ENCODE results near the gene SORCS2.
"Not testable (repeated sequence)": the region's sequence is repeated elsewhere in the genome, so short reads cannot be mapped to it uniquely, and the experiment has no call there.

Gene SORCS2

GRCh38 chr4:7600247-7600646 is 407.9 kb downstream of the SORCS2 start:
- peaks cover 3% of the 10 kb centered on the region for H3K4me1 ChIP-seq (ENCODE audit: insufficient read depth, insufficient read length)
- TF ChIP-seq ZNF274 (IDR thresholded peaks at IDR 0.05; ENCODE audit: low read depth, low read length) (no peak), YY1 (IDR thresholded peaks at IDR 0.05; ENCODE audit: insufficient read depth, insufficient read length) (no peak), SUZ12 (IDR thresholded peaks at IDR 0.05; ENCODE audit: extremely low read depth, insufficient read depth, insufficient read length) (no peak)
- no peaks in the 10 kb centered on the region for H3K27me3 ChIP-seq (ENCODE audit: insufficient read depth, insufficient read length)
- no peak overlapping the region for H3K9ac ChIP-seq (ENCODE audit: insufficient read length, low read depth)
- H3K4me3 ChIP-seq (ENCODE audit: insufficient read length, low read depth), result no peak overlapping the region
- H3K9me3 ChIP-seq (ENCODE audit: insufficient read depth, low read length), result peaks cover 21% of the 10 kb centered on the region; the same call in 1 of the 2 replicates
- H3K36me3 ChIP-seq (ENCODE audit: insufficient read depth, insufficient read length, low read length), result no peaks in the 10 kb centered on the region
- no peak for DNase-seq (ENCODE audit: low read depth, low spot score)

GRCh38 chr4:7602166-7602565 is 409.8 kb downstream of the SORCS2 start:
- not testable (repeated sequence) for H3K9ac ChIP-seq (ENCODE audit: insufficient read length, low read depth); DNase-seq (ENCODE audit: low read depth, low spot score); H3K4me3 ChIP-seq (ENCODE audit: insufficient read length, low read depth); H3K4me1 ChIP-seq (ENCODE audit: insufficient read depth, insufficient read length); H3K27me3 ChIP-seq (ENCODE audit: insufficient read depth, insufficient read length); H3K36me3 ChIP-seq (ENCODE audit: insufficient read depth, insufficient read length, low read length)
- H3K9me3 ChIP-seq (ENCODE audit: insufficient read depth, low read length), result peaks cover 21% of the 10 kb centered on the region; the same call in 1 of the 2 replicates

GRCh38 chr4:7607156-7607910 is 415.0 kb downstream of the SORCS2 start:
- no peak for TF ChIP-seq ZNF274 (IDR thresholded peaks at IDR 0.05; ENCODE audit: low read depth, low read length)
- no peak for TF ChIP-seq SUZ12 (IDR thresholded peaks at IDR 0.05; ENCODE audit: extremely low read depth, insufficient read depth, insufficient read length)
- no peak for TF ChIP-seq YY1 (IDR thresholded peaks at IDR 0.05; ENCODE audit: insufficient read depth, insufficient read length)
- peaks cover 21% of the 10 kb centered on the region; the same call in 1 of the 2 replicates for H3K9me3 ChIP-seq (ENCODE audit: insufficient read depth, low read length)
- no peak overlapping the region for H3K4me3 ChIP-seq (ENCODE audit: insufficient read length, low read depth)
- H3K4me1 ChIP-seq (ENCODE audit: insufficient read depth, insufficient read length), result no peaks in the 10 kb centered on the region
- no peak overlapping the region for H3K9ac ChIP-seq (ENCODE audit: insufficient read length, low read depth)
- no peaks in the 10 kb centered on the region for H3K36me3 ChIP-seq (ENCODE audit: insufficient read depth, insufficient read length, low read length)
- no peak for DNase-seq (ENCODE audit: low read depth, low spot score)
- H3K27me3 ChIP-seq (ENCODE audit: insufficient read depth, insufficient read length), result no peaks in the 10 kb centered on the region

- DNase-seq (ENCODE audit: low read depth, low spot score), result no peak
- TF ChIP-seq SUZ12 (IDR thresholded peaks at IDR 0.05; ENCODE audit: extremely low read depth, insufficient read depth, insufficient read length), result no peak
- TF ChIP-seq YY1 (IDR thresholded peaks at IDR 0.05; ENCODE audit: insufficient read depth, insufficient read length), result no peak
- TF ChIP-seq ZNF274 (IDR thresholded peaks at IDR 0.05; ENCODE audit: low read depth, low read length), result no peak
- Histone ChIP-seq H3K27me3 (ENCODE audit: insufficient read depth, insufficient read length) (no peaks in the 10 kb centered on the region), H3K4me3 (ENCODE audit: insufficient read length, low read depth) (no peak overlapping the region), H3K4me1 (ENCODE audit: insufficient read depth, insufficient read length) (no peaks in the 10 kb centered on the region), H3K9ac (ENCODE audit: insufficient read length, low read depth) (no peak overlapping the region), H3K36me3 (ENCODE audit: insufficient read depth, insufficient read length, low read length) (no peaks in the 10 kb centered on the region), H3K9me3 (ENCODE audit: insufficient read depth, low read length) (peaks cover 17% of the 10 kb centered on the region; the same call in 1 of the 2 replicates)
Measured at GRCh38 chr4:7608046-7608445, 415.7 kb downstream of the SORCS2 start.

- no peak overlapping the region for H3K4me3 ChIP-seq (ENCODE audit: insufficient read length, low read depth)
- no peaks in the 10 kb centered on the region for H3K4me1 ChIP-seq (ENCODE audit: insufficient read depth, insufficient read length)
- no peak for DNase-seq (ENCODE audit: low read depth, low spot score)
- H3K27me3 ChIP-seq (ENCODE audit: insufficient read depth, insufficient read length), result no peaks in the 10 kb centered on the region
- no peak overlapping the region for H3K9ac ChIP-seq (ENCODE audit: insufficient read length, low read depth)
- TF ChIP-seq ZNF274 (IDR thresholded peaks at IDR 0.05; ENCODE audit: low read depth, low read length), result no peak
- TF ChIP-seq YY1 (IDR thresholded peaks at IDR 0.05; ENCODE audit: insufficient read depth, insufficient read length), result no peak
- no peak for TF ChIP-seq SUZ12 (IDR thresholded peaks at IDR 0.05; ENCODE audit: extremely low read depth, insufficient read depth, insufficient read length)
- H3K9me3 ChIP-seq (ENCODE audit: insufficient read depth, low read length), result peaks cover 6% of the 10 kb centered on the region; the same call in 1 of the 2 replicates
- no peaks in the 10 kb centered on the region for H3K36me3 ChIP-seq (ENCODE audit: insufficient read depth, insufficient read length, low read length)
Measured at GRCh38 chr4:7609316-7609715, 417.0 kb downstream of the SORCS2 start.

- no peak for DNase-seq (ENCODE audit: low read depth, low spot score)
- TF ChIP-seq YY1 (IDR thresholded peaks at IDR 0.05; ENCODE audit: insufficient read depth, insufficient read length) (no peak), SUZ12 (IDR thresholded peaks at IDR 0.05; ENCODE audit: extremely low read depth, insufficient read depth, insufficient read length) (no peak), ZNF274 (IDR thresholded peaks at IDR 0.05; ENCODE audit: low read depth, low read length) (no peak)
- H3K36me3 ChIP-seq (ENCODE audit: insufficient read depth, insufficient read length, low read length), result no peaks in the 10 kb centered on the region
- no peak overlapping the region for H3K4me3 ChIP-seq (ENCODE audit: insufficient read length, low read depth)
- H3K4me1 ChIP-seq (ENCODE audit: insufficient read depth, insufficient read length), result no peaks in the 10 kb centered on the region
- peaks cover 2% of the 10 kb centered on the region for H3K27me3 ChIP-seq (ENCODE audit: insufficient read depth, insufficient read length)
- H3K9ac ChIP-seq (ENCODE audit: insufficient read length, low read depth), result no peak overlapping the region
- 0 out of 2 replicates have a peak, but pooled peaks cover under 1% of the 10 kb centered on the region for H3K9me3 ChIP-seq (ENCODE audit: insufficient read depth, low read length)
Measured at GRCh38 chr4:7610022-7610670, 417.8 kb downstream of the SORCS2 start.

GRCh38 chr4:7610841-7611240 is 418.5 kb downstream of the SORCS2 start:
- H3K9ac ChIP-seq (ENCODE audit: insufficient read length, low read depth), result no peak overlapping the region
- no peaks in the 10 kb centered on the region for H3K9me3 ChIP-seq (ENCODE audit: insufficient read depth, low read length)
- peaks cover 7% of the 10 kb centered on the region for H3K27me3 ChIP-seq (ENCODE audit: insufficient read depth, insufficient read length)
- DNase-seq (ENCODE audit: low read depth, low spot score), result no peak
- H3K4me1 ChIP-seq (ENCODE audit: insufficient read depth, insufficient read length), result no peaks in the 10 kb centered on the region
- no peak overlapping the region for H3K4me3 ChIP-seq (ENCODE audit: insufficient read length, low read depth)
- TF ChIP-seq YY1 (IDR thresholded peaks at IDR 0.05; ENCODE audit: insufficient read depth, insufficient read length) (no peak), SUZ12 (IDR thresholded peaks at IDR 0.05; ENCODE audit: extremely low read depth, insufficient read depth, insufficient read length) (no peak), ZNF274 (IDR thresholded peaks at IDR 0.05; ENCODE audit: low read depth, low read length) (no peak)
- no peaks in the 10 kb centered on the region for H3K36me3 ChIP-seq (ENCODE audit: insufficient read depth, insufficient read length, low read length)
